IMR-90 (cell line): ENCODE measurements around the gene ZNF471.
A peak's percentile ranks its signal among the peaks of the same experiment; 100 is the strongest.

ENCODE experiments used
- CTCF ChIP-seq: conservative IDR thresholded peaks from 2 replicates; pipeline ENCODE4 v1.5.1; 2012; ENCODE audit warnings: mild to moderate bottlenecking, low read depth, low read length, improper control_type of control experiment
- FOS ChIP-seq: fragments of 150-350 bp; IDR thresholded peaks from 2 replicates; pipeline ENCODE4 v1.6.1; 2016; ENCODE audit warnings: low read depth, low read length
- MXI1 ChIP-seq: IDR thresholded peaks from 2 replicates; pipeline ENCODE4 v1.6.1; 2012; ENCODE audit warnings: low read depth, mild to moderate bottlenecking, low read length, moderate library complexity, borderline replicate concordance
- POLR2A ChIP-seq: IDR thresholded peaks from 2 replicates; pipeline ENCODE4 v1.6.1; 2012; ENCODE audit warnings: mild to moderate bottlenecking, low read depth, low read length

GRCh38 chr19:56476651-56477428 is 30.8 kb upstream of the ZNF471 start, which contains the start of gene ZNF667:
- TF ChIP-seq MXI1: peak; percentile 58; the same call in 1 of the 2 replicates
- no peak for TF ChIP-seq CTCF
- TF ChIP-seq POLR2A: peak; percentile 72
- peak; percentile 39 for TF ChIP-seq FOS
